Lower lobe of right lung (tissue), 2 donors: Measurements from ENCODE around the gene HPS5. TPM values are rescaled to one million over a fixed set of nuclear protein-coding genes. Genes with fewer than 3 reads are reported as not detected.

Experiments
- ATAC-seq, 2 donors: fragments of 200-7000 bp; cut with Tn5 transposase; one replicate each; pipeline ENCODE4 v1.9.1; 2020 to 2022; ENCODE audit warnings: mild to moderate bottlenecking in 2 of 2, moderate library complexity in 2 of 2
- DNase-seq: peaks from one replicate; pipeline ENCODE4 v3.0.0-alpha.2; 2020
- H3K27ac ChIP-seq: fragments of 200-600 bp; one replicate; pipeline ENCODE4 v1.8.0; 2022
- H3K27me3 ChIP-seq: fragments of 200-600 bp; one replicate; pipeline ENCODE4 v1.8.0; 2022; ENCODE audit warnings: low read depth
- H3K36me3 ChIP-seq: fragments of 200-600 bp; one replicate; pipeline ENCODE4 v1.8.0; 2022; ENCODE audit warnings: mild to moderate bottlenecking
- H3K4me1 ChIP-seq: fragments of 200-600 bp; one replicate; pipeline ENCODE4 v1.8.0; 2022
- H3K4me3 ChIP-seq: fragments of 200-600 bp; one replicate; pipeline ENCODE4 v1.8.0; 2022; ENCODE audit warnings: mild to moderate bottlenecking
- H3K9me3 ChIP-seq: fragments of 200-600 bp; one replicate; pipeline ENCODE4 v1.8.0; 2022
- intact Hi-C: fragments of 100-400 bp; cut with DNase I; formaldehyde crosslinking; loops from one replicate; pipeline ENCODE4 v1.11.0; 2022
- total RNA-seq: library from RNA; stranded (reverse); fragmentation: NEBNext Ultra II Directional; extraction: Animal tissue kit (Norgen Biotek cat#: 25700); gene quantifications from one replicate; pipeline ENCODE4 v1.2.1, GENCODE V29; 2021
- TF ChIP-seq, protein P1 (sequence below): fragments of 200-600 bp; IDR thresholded peaks from one replicate; pipeline ENCODE4 v1.8.0; 2022; ENCODE audit warnings: antibody characterized with exemption, mild to moderate bottlenecking
- donor health status: DM: no; HTN: yes; CAD: no; lungs with severe emphysema.

HPS5 gene
- total RNA-seq, 1 donor from 2014 or later: 32.1 TPM

DNA sequence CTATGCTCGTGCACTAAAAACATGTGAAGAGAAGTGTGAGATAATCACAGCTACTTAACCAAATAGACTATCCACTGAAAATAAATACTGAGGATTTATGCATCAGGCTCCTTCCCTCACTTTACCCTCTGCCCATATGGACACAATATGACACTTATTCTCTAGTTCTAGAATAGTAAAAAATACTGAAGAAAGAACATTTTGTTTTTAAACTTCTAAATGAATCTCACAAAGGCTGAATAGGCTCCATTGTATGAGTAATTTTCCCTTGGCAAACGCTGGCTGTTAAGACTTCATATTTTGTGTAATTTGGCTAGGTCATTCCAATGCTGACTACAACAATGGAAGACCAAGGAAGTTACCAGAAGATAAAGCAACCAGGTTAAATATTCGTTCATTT, 9.9 kb downstream of the HPS5 start:
- TF ChIP-seq, protein P1, sequence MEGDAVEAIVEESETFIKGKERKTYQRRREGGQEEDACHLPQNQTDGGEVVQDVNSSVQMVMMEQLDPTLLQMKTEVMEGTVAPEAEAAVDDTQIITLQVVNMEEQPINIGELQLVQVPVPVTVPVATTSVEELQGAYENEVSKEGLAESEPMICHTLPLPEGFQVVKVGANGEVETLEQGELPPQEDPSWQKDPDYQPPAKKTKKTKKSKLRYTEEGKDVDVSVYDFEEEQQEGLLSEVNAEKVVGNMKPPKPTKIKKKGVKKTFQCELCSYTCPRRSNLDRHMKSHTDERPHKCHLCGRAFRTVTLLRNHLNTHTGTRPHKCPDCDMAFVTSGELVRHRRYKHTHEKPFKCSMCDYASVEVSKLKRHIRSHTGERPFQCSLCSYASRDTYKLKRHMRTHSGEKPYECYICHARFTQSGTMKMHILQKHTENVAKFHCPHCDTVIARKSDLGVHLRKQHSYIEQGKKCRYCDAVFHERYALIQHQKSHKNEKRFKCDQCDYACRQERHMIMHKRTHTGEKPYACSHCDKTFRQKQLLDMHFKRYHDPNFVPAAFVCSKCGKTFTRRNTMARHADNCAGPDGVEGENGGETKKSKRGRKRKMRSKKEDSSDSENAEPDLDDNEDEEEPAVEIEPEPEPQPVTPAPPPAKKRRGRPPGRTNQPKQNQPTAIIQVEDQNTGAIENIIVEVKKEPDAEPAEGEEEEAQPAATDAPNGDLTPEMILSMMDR: no peak
- Histone ChIP-seq H3K27me3 (no peaks in the 10 kb centered on the region), H3K9me3 (no peaks in the 10 kb centered on the region), H3K27ac (peak overlapping the region; percentile 59), H3K36me3 (peaks cover 50% of the 10 kb centered on the region), H3K4me3 (no peak overlapping the region), H3K4me1 (peaks cover 32% of the 10 kb centered on the region)
- no peak for DNase-seq
- intact Hi-C loops: no loop called here
- ATAC-seq: no peak

DNA sequence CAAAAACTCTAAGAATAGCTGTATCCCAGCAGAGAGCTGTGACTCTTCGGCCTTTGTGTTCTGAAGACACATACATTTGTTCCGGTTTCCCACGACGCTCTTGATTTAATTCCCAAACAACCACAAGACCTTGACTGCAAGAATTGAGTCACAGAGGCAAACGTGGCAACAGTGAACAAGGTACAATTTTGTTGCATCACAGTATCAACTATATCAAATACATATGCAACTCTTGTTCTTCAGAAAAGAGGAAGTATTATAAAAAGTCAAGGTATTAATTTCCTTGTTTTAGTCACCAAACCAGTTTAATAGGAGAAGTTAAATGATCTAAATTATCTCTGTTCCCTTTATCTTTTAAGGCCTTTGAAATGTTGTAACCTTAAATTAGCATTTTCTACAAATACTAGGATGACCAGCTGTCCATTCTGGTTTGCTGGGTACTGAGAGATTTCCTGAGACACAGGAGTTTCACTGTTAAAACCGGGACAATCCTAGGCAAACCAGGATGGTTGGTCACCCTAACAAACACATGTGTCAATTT, 11.1 kb downstream of the HPS5 start:
- Histone ChIP-seq H3K4me3 (no peak overlapping the region), H3K27me3 (no peaks in the 10 kb centered on the region), H3K36me3 (peaks cover 60% of the 10 kb centered on the region), H3K9me3 (no peaks in the 10 kb centered on the region), H3K27ac (no peak overlapping the region), H3K4me1 (peaks cover 32% of the 10 kb centered on the region)
- TF ChIP-seq, protein P1: no peak
- DNase-seq (no peak), ATAC-seq (no peak)
- intact Hi-C loops: no loop called here

DNA sequence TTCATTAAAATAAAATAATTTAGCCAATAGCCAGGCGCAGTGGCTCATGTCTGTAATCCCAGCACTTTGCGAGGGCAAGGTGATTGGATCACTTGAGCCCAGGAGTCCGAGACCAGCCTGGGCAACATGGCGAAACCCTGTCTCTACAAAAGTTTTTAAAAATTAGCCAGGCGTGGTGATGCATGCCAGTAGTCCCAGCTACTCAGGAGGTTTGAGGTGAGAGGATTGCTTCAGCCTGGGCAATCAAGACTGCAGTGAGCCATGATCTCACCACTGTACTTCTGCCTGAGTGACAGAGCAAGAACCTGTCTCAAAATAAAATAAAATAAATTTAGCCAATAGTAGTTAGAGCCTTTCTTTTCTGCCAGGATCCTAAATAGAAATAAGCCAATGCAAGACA, 12.2 kb downstream of the HPS5 start:
- no peak for DNase-seq
- peaks cover 71% of the 10 kb centered on the region for H3K36me3 ChIP-seq
- TF ChIP-seq, protein P1: no peak
- H3K27ac ChIP-seq: no peak overlapping the region
- no peak overlapping the region for H3K4me3 ChIP-seq
- peaks cover 26% of the 10 kb centered on the region for H3K4me1 ChIP-seq
- H3K27me3 ChIP-seq: no peaks in the 10 kb centered on the region
- no peaks in the 10 kb centered on the region for H3K9me3 ChIP-seq
- no peak for ATAC-seq
- intact Hi-C loops: no loop called here

DNA sequence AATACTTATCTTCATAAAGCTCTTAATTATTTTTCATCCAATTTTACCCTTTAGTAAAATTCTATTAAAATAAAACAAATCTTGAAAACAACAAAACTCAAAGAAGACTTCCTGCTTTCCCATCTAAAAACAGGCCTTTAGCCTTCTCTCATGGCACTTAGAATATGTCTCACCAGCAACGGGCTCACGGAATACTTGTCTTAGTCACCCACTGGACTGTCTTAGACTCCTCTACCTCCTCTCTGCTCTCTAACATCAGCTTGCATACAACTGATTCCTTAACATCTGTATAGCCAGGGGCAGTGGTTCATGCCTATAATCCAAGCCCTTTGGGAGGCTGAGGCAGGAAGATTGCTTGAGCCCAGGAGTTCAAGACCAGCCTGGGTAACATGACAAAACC, 13.7 kb downstream of the HPS5 start:
- no peak for ATAC-seq
- H3K36me3 ChIP-seq: peaks cover 85% of the 10 kb centered on the region
- H3K27me3 ChIP-seq: no peaks in the 10 kb centered on the region

DNA sequence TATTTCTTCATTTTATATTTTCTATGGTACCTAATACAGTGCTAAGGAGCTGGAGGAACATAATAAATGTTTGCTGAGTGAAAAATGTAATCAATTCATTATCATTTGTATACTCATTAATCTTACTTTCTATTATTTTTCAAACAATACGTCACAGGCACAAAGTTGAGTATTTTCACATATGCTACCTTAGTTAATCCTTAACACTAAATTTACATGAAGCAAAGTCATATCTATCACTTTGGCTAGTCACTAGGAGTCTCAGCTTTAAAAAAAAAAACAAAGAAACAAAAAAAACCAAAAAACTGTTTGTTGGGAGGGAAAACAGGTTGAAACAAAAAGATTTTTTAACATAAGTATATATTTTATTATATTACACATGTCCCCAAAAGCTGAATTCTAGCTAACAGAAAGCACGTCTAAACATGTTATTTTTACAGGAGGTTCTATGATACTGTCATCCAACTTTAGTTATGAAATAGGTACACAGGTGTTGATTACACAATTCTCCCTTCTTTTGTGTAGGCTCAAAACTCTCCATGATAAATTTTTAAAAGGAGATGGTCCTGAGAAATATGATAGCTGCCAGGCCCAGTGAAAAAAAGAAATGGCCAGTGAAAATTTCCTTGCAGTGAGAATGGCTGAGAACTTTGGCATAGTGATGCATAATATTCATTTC, 14.3 kb downstream of the HPS5 start:
- TF ChIP-seq, protein P1: no peak
- Histone ChIP-seq H3K36me3 (peaks cover 90% of the 10 kb centered on the region), H3K4me3 (no peak overlapping the region), H3K27ac (no peak overlapping the region), H3K4me1 (peaks cover 14% of the 10 kb centered on the region), H3K27me3 (no peaks in the 10 kb centered on the region), H3K9me3 (no peaks in the 10 kb centered on the region)
- intact Hi-C loops: no loop called here
- ATAC-seq (no peak), DNase-seq (no peak)

More for the DNA sequence above, 13.7 kb downstream of the HPS5 start:
- H3K4me1 ChIP-seq: peaks cover 21% of the 10 kb centered on the region
- intact Hi-C loops: no loop called here
- TF ChIP-seq, protein P1: no peak
- H3K9me3 ChIP-seq: no peaks in the 10 kb centered on the region
- no peak overlapping the region for H3K4me3 ChIP-seq
- no peak overlapping the region for H3K27ac ChIP-seq
- DNase-seq: no peak
